HEK293T (cell line): ENCODE measurements around the gene SCGB3A1.

ENCODE experiments used
- ARNT ChIP-seq: fragments of 450-650 bp; IDR thresholded peaks from 2 replicates; pipeline ENCODE4 v1.6.1; 2017; ENCODE audit warnings: mild to moderate bottlenecking
- BHLHE40 ChIP-seq: fragments of 450-650 bp; IDR thresholded peaks from 2 replicates; pipeline ENCODE4 v1.6.1; 2016; ENCODE audit warnings: mild to moderate bottlenecking, moderate library complexity, borderline replicate concordance
- TARDBP ChIP-seq: fragments of 450-650 bp; IDR thresholded peaks from 2 replicates; pipeline ENCODE4 v1.6.1; 2016

DNA sequence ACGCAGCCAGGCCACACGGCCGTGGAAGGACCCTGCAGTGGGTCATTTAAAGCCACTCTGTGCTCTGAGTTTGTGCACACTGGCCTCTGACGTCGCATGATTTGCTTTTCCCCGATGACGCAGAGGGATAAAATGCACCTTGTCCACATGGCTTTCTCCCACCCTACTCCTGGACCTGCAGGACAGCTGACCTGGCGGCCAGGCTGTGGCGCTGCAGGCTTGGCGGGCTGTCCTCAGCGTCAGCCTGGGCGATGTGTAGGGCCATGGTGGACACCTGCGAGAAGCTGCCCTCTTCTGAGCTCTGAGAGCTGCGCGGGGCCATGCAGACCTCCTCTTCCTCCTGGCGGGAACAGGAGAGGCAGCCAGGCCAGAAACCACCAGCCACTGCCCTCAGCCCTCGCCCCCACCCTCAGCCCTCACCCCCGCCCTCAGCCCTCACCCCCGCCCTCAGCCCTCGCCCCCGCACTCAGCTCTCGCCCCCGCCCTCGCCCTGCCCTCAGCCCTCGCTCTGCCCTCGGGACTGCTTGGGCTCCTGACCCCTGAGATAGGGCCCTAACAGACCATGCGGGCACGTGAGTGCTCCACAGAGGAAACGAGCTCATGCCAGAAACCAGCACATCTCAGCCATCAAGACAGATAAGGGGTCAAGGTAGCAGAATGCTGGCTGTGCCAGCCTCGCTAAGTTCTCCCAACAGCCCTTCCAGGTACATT, 20.0 kb upstream of the SCGB3A1 start:
- TF ChIP-seq ARNT (no peak), TARDBP (no peak), BHLHE40 (no peak)
